Endothelial cell of umbilical vein (primary cell): ENCODE data around the gene BMPER. TPM values are rescaled to one million over a fixed set of nuclear protein-coding genes. Genes with fewer than 3 reads are reported as not detected.
A peak's percentile ranks its signal among the peaks of the same experiment; 100 is the strongest.

Experiments used
- BruUV-seq: library from RNA; stranded (reverse); fragments of 400-500 nt; replicated peaks from 2 replicates; lab custom pipeline; 2021; lab: Mats Ljungman, UMichigan
- CTCF ChIA-PET: fragments of 300-600, 350-600 bp; sonication (Branson Sonifier 250); formaldehyde crosslinking; loops from one replicate; lab custom pipeline; 2021; ENCODE audit warnings: antibody characterized with exemption, inconsistent platforms; lab: Charles Lee
- POLR2A ChIA-PET: fragments of 300-600, 350-600 bp; sonication (Branson Sonifier 250); formaldehyde crosslinking; loops from one replicate; lab custom pipeline; 2021; ENCODE audit warnings: antibody characterized with exemption, inconsistent platforms; lab: Charles Lee
- DNase-seq: peaks from one replicate; pipeline ENCODE4 v3.0.0-alpha.2; 2011; ENCODE audit warnings: low read depth, low spot score
- FAIRE-seq: peaks from 2 replicates; lab custom pipeline; 2011; peaks lifted over from hg19 to GRCh38; lab: Jason Lieb, UNC
- H2AFZ ChIP-seq: 2 replicates; pipeline ENCODE4 v1.6.0; 2012; ENCODE audit warnings: low read depth, low read length, control low read depth, inconsistent platforms
- H3K27ac ChIP-seq: 2 replicates; pipeline ENCODE4 v1.5.1; 2011; ENCODE audit warnings: low read depth, mild to moderate bottlenecking, control low read depth, low read length, moderate library complexity; ENCODE audit not compliant: insufficient read depth
- H3K27me3 ChIP-seq, 2 experiments: 2 replicates each; pipeline versions ENCODE4 v1.6.0 to v1.6.1; 2011; ENCODE audit warnings: low read length in 2 of 2, mixed read lengths in 1 of 2; ENCODE audit not compliant: control insufficient read depth in 2 of 2, insufficient read depth in 2 of 2
- H3K36me3 ChIP-seq, 2 experiments: 2 replicates in 1 of 2; 3 replicates in 1 of 2; pipeline ENCODE4 v1.5.1; 2011; ENCODE audit warnings: low read length in 2 of 2, mild to moderate bottlenecking in 1 of 2, moderate library complexity in 1 of 2; ENCODE audit not compliant: control insufficient read depth in 2 of 2, insufficient read depth in 2 of 2; ENCODE audit errors: extremely low read depth in 1 of 2
- H3K4me1 ChIP-seq: 3 replicates; pipeline ENCODE4 v1.5.1; 2011; ENCODE audit warnings: mild to moderate bottlenecking, low read length; ENCODE audit not compliant: control insufficient read depth, insufficient read depth; ENCODE audit errors: extremely low read depth
- H3K4me2 ChIP-seq: 2 replicates; pipeline ENCODE4 v1.6.1; 2011; ENCODE audit warnings: low read length, control low read depth, mixed read lengths; ENCODE audit not compliant: insufficient read depth
- H3K4me3 ChIP-seq, 3 experiments: fragments of 200-600 bp in 1 of 3; sonication (generic), shearing (Covaris generic) in 1 of 3; replicated peaks in 1 of 3; 2 replicates each; pipeline ENCODE4 v1.5.1; 2011 to 2016; ENCODE audit warnings: control low read depth in 3 of 3, low read length in 3 of 3, mild to moderate bottlenecking in 2 of 3, inconsistent platforms in 1 of 3, low read depth in 1 of 3, moderate library complexity in 1 of 3; ENCODE audit not compliant: insufficient read depth in 1 of 3
- H3K79me2 ChIP-seq: 2 replicates; pipeline ENCODE4 v1.6.0; 2012; ENCODE audit warnings: low read length, inconsistent platforms; ENCODE audit not compliant: control insufficient read depth, insufficient read depth
- H3K9ac ChIP-seq: replicated peaks from 2 replicates; pipeline ENCODE3; 2011; ENCODE audit warnings: low read length, control low read depth; ENCODE audit not compliant: insufficient read depth; ENCODE audit errors: extremely low read depth
- H3K9me1 ChIP-seq: replicated peaks from 3 replicates; pipeline ENCODE4 v1.6.0; 2011; ENCODE audit warnings: mild to moderate bottlenecking, low read length; ENCODE audit not compliant: control insufficient read depth, insufficient read depth; ENCODE audit errors: extremely low read depth
- H3K9me3 ChIP-seq: replicated peaks from 2 replicates; pipeline ENCODE4 v1.5.1; 2012; ENCODE audit warnings: low read length, inconsistent platforms; ENCODE audit not compliant: control insufficient read depth, insufficient read depth
- H4K20me1 ChIP-seq: replicated peaks from 2 replicates; pipeline ENCODE3; 2011; ENCODE audit warnings: mild to moderate bottlenecking, low read length; ENCODE audit not compliant: control insufficient read depth, insufficient read depth; ENCODE audit errors: extremely low read depth
- CTCF ChIP-seq, 2 donors: IDR thresholded peaks; 1 replicate in 1 of 2; 2 replicates in 1 of 2; pipeline ENCODE4 v1.5.1; 2011; ENCODE audit warnings: low read length in 2 of 2, mild to moderate bottlenecking in 2 of 2, moderate library complexity in 2 of 2, control low read depth in 1 of 2, inconsistent platforms in 1 of 2, low read depth in 1 of 2; ENCODE audit not compliant: insufficient read depth in 1 of 2; ENCODE audit errors: extremely low read depth in 1 of 2
- JUN ChIP-seq: IDR thresholded peaks from 2 replicates; pipeline ENCODE4 v1.6.1; 2011; ENCODE audit warnings: borderline replicate concordance, low read depth; ENCODE audit not compliant: insufficient read length, insufficient read depth
- MAX ChIP-seq: IDR thresholded peaks from 2 replicates; pipeline ENCODE4 v1.6.1; 2011; ENCODE audit not compliant: insufficient read depth, insufficient read length
- MYC ChIP-seq: IDR thresholded peaks from one replicate; pipeline ENCODE4 v1.6.1; 2011; ENCODE audit warnings: mild to moderate bottlenecking, low read depth, low read length
- POLR2AphosphoS5 ChIP-seq: IDR thresholded peaks from 2 replicates; pipeline ENCODE4 v1.6.1; 2012; ENCODE audit warnings: low read depth, mild to moderate bottlenecking, control low read depth, low read length, moderate library complexity; ENCODE audit not compliant: insufficient read depth
- dilution Hi-C: fragments of 300-500 bp; cut with MboI; formaldehyde crosslinking; loops from one replicate; pipeline ENCODE4 v1.15.0; 2019; ENCODE audit warnings: low sequenced_read_pairs; ENCODE audit not compliant: extremely low pct_ligation_motif_present
- intact Hi-C: fragments of 100-400 bp; cut with micrococcal nuclease; formaldehyde crosslinking; loops from one replicate; pipeline ENCODE4 v1.10.0; 2022
- polyA plus RNA-seq, 4 experiments: library from polyadenylated mRNA; depleted of rRNA in 3 of 4; stranded (reverse) in 3 of 4; unstranded in 1 of 4; fragments of >200 nt; gene quantifications; 2 replicates each; pipeline versions ENCODE4 v1.2.1 to v1.2.3, GENCODE V29; 2011 to 2012; ENCODE audit warnings: missing spikeins in 1 of 4
- total RNA-seq: library from RNA; stranded (reverse); gene quantifications from 2 replicates; pipeline ENCODE4 v1.2.3, GENCODE V29; 2021

Gene BMPER
- total and polyA plus RNA-seq, 2 donors (not counting 3 experiments of a cell fraction or from before 2014, with no cell fraction given), result 0.10 to 0.13 TPM

- TF ChIP-seq MYC (no peak), MAX (no peak), POLR2AphosphoS5 (no peak), JUN (no peak), CTCF (IDR thresholded peaks at IDR 0.05; ENCODE audit: extremely low read depth in 1 of 2, insufficient read depth in 1 of 2, low read depth in 1 of 2, low read length in 2 of 2) (peak; percentile 9 to 35)
- intact Hi-C loops (loop anchor here (2.0 kb wide), 2 partner anchors 148 to 188 kb away; no protein-coding TSS in a partner anchor), dilution Hi-C loops (no loop called here)
- Histone ChIP-seq H3K4me2 (peak overlapping the region; percentile 82), H3K9ac (peak overlapping the region; percentile 29), H3K27ac (no peak overlapping the region), H3K27me3 (peaks cover 15 to 36% of the 10 kb centered on the region in 2 experiments), H3K79me2 (no peaks in the 10 kb centered on the region), H2AFZ (peak overlapping the region; percentile 95), H3K9me1 (no peaks in the 10 kb centered on the region), H4K20me1 (no peaks in the 10 kb centered on the region), H3K4me1 (peaks cover 11% of the 10 kb centered on the region), H3K9me3 (no peaks in the 10 kb centered on the region), H3K36me3 (no peaks in the 10 kb centered on the region), H3K4me3 (peak overlapping the region; percentile 49 to 71 (median 69))
- ChIA-PET CTCF (interaction anchor here (0.9 to 3.2 kb wide), 17 partner anchors 9 to 1140 kb away, joined by 3 to 42 read pairs (median 4); no protein-coding TSS in a partner anchor), POLR2A (interaction anchor here (0.7 kb wide), 1 partner anchor 22 kb away, joined by 6 read pairs; no protein-coding TSS in a partner anchor)
- DNase-seq (peak; percentile 47), FAIRE-seq (no peak)
- BruUV-seq, result no TSS peak
Observed at GRCh38 chr7:33904681-33905388, 504 bp upstream of the BMPER start.
